COLO829 (cell line): ENCODE results near the gene SPOCK1.
"Not testable (repeated sequence)": the region's sequence is repeated elsewhere in the genome, so short reads cannot be mapped to it uniquely, and the experiment has no call there.

ENCODE experiments used
- DNase-seq: peaks from one replicate; pipeline ENCODE4 v3.0.0; 2012; ENCODE audit warnings: low spot score

The SPOCK1 gene

DNA sequence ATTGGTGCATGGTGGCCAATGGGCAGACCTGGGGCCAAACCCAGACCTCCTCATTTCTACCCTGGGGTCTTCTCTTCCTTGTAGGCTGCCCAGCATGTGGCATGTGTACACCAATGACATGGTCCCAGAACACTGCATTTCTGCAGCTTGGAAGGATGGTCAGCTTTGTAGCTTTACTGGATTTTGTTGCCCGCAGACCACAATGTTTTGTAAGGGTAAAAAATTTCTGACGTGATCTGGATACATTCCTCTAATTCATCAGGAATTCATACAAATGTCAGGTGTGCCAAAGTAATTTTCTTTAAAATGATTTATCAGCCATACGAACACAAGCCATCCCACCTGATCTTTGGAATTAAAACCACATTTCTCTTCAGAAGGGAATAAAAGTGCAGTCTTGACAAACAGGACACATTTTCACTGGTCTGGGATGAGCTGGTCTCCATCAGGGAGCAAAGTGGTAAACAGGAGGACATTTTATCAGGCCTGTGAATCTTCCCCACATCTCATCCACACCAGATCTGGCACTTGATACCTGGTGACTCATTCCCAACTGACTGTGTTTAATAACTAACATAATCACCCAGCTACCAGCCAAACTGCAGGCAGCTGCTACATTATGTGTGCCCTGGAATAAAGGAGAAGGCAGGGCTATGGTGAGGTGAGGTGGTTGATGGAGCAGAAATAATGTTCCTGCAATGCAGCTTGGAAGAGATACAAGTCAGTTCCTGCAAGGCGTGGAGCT lies 103.9 kb downstream of the SPOCK1 start:
- no peak for DNase-seq

DNA sequence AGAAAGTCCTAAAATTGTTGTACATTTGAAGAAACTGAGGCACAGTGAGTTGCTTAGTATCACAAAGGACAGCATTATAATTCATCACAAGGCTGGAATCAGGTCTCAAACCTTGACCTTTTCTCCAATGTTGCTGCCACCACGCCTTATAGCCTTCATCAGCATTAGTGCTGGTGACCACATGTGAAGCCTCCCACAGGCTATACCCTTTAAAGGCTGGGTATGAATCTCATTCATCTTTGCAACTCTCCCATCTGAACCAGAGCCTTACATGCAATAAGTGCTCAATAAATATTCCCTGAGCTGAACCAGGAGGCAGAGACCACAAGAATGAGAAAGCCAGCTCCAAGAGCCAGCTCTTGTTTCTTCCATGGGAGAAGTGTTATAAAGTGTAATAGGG lies 104.7 kb downstream of the SPOCK1 start:
- DNase-seq, result no peak

GRCh38 chr5:137393196-137393993 lies 105.7 kb downstream of the SPOCK1 start:
- DNase-seq, result no peak

DNA sequence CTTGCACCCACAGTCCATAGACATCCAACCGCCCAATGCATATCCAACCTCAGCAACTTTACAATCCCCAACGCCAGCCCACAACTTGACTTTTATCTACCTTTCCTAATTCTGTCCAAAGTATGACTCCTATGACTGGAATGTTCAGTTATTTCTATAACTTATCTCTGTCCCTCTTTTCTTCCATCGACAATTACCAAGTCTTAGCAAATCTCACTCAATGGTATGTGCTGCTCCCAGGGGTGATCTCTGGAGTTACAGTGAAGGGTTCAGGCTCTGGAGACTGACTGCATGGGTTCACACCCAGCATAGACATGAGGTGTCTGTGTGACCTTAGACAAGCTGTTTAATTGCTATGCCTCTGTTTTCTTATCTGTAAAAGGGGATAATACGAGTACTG lies 106.9 kb downstream of the SPOCK1 start:
- DNase-seq, result no peak

GRCh38 chr5:137391044-137391443 lies 108.1 kb downstream of the SPOCK1 start:
- DNase-seq, result not testable (repeated sequence)

- no peak for DNase-seq
Measured at GRCh38 chr5:137389042-137389441, 110.1 kb downstream of the SPOCK1 start.

GRCh38 chr5:137385064-137385463 lies 114.1 kb downstream of the SPOCK1 start:
- no peak for DNase-seq

- no peak for DNase-seq
Measured at GRCh38 chr5:137383909-137384308, 115.2 kb downstream of the SPOCK1 start.

GRCh38 chr5:137381555-137381954 lies 117.6 kb downstream of the SPOCK1 start:
- DNase-seq, result no peak

DNA sequence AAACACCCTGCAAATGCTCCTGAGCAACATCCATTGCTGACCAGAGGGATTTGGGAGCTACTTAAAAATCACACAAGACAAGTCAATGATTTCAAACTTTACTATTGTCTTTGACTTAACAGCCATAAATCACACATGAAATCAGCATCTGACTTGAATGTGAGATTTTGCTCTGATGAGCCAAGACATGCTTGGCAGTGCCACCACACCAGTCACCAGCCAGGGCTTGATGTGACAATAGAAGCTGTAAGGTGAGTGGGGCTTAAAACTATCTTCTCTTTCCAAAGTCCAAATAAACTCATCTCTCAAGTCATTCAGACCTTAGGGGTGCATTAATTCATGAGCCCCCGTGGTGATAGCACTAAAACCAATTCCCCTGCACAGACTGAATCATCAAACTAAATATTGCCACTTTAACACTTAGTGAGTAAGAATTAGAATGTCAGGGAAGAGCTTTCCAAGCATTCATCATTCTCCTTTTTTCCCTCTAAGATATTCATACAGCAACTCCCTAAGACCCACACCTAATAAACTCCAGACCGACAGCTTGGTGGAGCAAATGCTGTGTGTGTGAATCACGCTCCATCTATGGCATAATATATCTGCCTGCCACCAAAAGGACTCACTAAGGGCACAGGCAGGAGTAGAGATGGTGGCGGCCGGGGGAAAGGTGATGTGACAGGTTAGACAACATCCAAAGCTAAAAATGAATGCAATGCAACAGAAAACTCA lies 119.4 kb downstream of the SPOCK1 start:
- DNase-seq, result no peak

DNA sequence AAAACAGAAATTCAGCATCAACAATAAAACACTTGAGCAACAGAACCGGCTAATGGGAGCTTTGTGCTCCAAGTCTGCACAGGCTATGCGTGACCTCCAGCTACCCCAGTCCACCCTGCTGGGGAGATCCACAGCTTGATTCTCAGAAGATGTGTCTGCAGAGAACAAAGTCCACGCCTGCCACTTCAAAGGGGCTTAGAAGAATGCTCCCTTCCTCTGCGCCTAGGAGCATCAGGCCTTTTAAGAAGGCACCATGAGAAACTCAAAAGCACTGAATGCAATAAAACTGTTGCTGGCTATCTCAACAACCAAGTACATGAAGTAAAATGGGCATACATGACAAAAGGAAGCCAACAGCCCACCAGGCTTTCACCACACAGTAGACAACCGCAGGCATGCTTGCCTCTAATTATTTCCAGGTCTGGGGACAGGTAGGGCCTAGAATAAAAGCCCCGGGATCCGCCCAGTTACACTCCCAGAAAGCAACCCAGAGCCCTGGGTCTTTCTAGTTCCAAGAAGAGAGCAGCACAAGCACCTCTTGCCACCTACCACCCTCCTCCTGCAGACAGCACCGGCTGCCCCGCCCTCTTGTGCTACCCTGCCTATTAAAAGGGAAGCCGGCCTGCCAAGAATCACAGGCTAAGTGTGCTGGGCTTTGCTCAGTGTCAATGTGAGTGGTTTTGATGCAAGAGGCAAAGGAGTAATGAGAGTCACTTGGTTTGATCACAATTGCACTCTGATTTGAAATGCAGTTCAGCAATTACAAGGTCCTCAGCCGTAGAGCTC lies 123.2 kb downstream of the SPOCK1 start:
- no peak for DNase-seq

DNA sequence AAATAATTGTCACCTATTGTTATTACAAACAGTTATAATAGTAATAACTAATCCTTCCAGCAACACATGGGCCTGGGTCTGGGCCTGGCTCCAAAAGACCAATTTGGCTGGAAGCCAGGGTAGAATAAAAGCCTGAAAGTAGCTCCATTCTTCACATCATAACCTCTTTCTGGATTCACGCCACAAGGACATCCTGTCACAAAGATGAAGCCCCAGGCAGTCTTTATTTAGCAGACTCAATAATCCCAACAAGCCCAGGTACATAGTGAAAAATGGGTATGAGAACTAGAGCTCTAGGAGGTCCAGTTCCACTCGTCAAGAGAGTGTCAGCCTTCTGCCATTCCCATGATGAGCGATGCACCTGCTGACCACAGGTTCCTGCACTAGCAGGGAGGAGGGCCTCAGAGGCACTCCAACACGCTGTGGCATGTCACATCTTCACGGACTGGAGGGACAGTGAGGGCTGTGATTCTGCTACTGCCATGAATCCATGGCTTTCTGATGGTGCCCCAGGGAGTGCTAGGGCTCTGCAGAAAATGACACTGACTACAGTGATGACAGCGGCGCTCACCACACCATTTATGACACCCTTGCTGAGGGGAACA lies 124.9 kb downstream of the SPOCK1 start:
- DNase-seq, result no peak

- no peak for DNase-seq
Measured at GRCh38 chr5:137372773-137373160, 126.4 kb downstream of the SPOCK1 start.

- DNase-seq, result no peak
Measured at GRCh38 chr5:137372016-137372772, 126.9 kb downstream of the SPOCK1 start.

GRCh38 chr5:137370096-137371071 lies 128.7 kb downstream of the SPOCK1 start:
- no peak for DNase-seq

- DNase-seq, result no peak
Measured at GRCh38 chr5:137368651-137369050, 130.5 kb downstream of the SPOCK1 start.

DNA sequence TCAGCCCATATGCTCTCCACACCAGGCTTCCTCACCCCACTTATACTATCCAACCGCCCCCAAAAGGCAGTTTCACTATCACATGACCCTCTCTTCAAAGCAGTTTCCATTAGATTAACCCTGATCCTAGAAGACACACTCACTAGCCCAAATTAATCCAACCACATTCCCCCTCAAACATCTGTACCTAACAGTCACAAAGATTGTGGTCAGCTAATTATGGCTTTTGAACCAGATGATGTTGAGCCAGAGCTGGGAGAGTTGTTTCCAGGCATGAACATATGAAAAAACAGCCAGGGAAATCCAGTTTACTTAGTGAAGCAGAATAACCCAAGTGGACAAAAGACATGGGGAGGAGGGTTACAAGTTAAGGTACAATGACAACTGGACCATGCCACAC lies 131.2 kb downstream of the SPOCK1 start:
- no peak for DNase-seq

DNA sequence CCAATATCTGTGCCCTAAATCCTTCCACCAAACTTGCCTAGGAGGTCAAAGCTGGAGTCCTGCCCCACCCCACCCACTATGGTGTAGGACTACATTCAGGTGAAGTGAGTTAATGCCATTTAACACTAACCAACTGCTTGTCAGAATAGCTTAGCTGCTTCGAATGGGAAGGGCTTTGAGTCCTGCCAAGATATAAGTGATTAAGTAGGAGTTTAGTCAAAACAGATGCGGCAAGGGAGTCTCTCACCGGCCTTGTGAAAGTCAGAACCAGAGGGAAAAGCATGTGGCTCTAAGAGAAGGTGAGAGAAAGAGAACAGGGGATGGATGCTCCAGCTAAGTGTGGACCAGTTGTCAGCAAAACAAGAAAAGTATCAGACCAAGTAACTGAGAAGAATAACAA lies 132.6 kb downstream of the SPOCK1 start:
- DNase-seq, result no peak

- no peak for DNase-seq
Measured at GRCh38 chr5:137365126-137365865, 133.8 kb downstream of the SPOCK1 start.
